Neuronal stem cell (in vitro differentiated cells): ENCODE measurements around the gene OSBPL9. TPM values are rescaled to one million over a fixed set of nuclear protein-coding genes. Genes with fewer than 3 reads are reported as not detected.
A peak's percentile ranks its signal among the peaks of the same experiment; 100 is the strongest.

Experiments
- DNase-seq: peaks from one replicate; pipeline ENCODE4 v3.0.0-alpha.2; 2013; ENCODE audit warnings: low spot score
- H2AFZ ChIP-seq: one replicate; pipeline ENCODE4 v1.6.1; 2013; ENCODE audit warnings: mild to moderate bottlenecking, low read length, inconsistent platforms
- H2AK5ac ChIP-seq: 2 replicates; pipeline ENCODE4 v1.6.1; 2013; ENCODE audit warnings: low read depth, mild to moderate bottlenecking, inconsistent platforms, low read length, moderate library complexity, mixed read lengths
- H2BK120ac ChIP-seq: 2 replicates; pipeline ENCODE4 v1.6.1; 2013; ENCODE audit warnings: low read depth, mild to moderate bottlenecking, inconsistent platforms, low read length, moderate library complexity, mixed read lengths
- H2BK12ac ChIP-seq: one replicate; pipeline ENCODE4 v1.6.1; 2013; ENCODE audit warnings: low read length, inconsistent platforms
- H2BK15ac ChIP-seq: 2 replicates; pipeline ENCODE4 v1.6.1; 2013; ENCODE audit warnings: mild to moderate bottlenecking, low read length, inconsistent platforms, mixed read lengths
- H2BK5ac ChIP-seq: one replicate; pipeline ENCODE4 v1.6.1; 2013; ENCODE audit warnings: inconsistent platforms, mild to moderate bottlenecking, low read length, moderate library complexity
- H3K14ac ChIP-seq: one replicate; pipeline ENCODE4 v1.6.1; 2013; ENCODE audit warnings: low read length, inconsistent platforms
- H3K18ac ChIP-seq: 2 replicates; pipeline ENCODE4 v1.6.1; 2013; ENCODE audit warnings: low read length, inconsistent platforms
- H3K23ac ChIP-seq: 2 replicates; pipeline ENCODE4 v1.6.1; 2013; ENCODE audit warnings: low read depth, mild to moderate bottlenecking, mixed read lengths, low read length, inconsistent platforms; ENCODE audit not compliant: poor library complexity
- H3K27ac ChIP-seq: replicated peaks from 3 replicates; pipeline ENCODE4 v1.5.1; 2013; ENCODE audit warnings: low read length, inconsistent platforms
- H3K27me3 ChIP-seq, 3 experiments: 2 replicates each; pipeline ENCODE4 v1.6.1; 2013; ENCODE audit warnings: low read length in 3 of 3, mild to moderate bottlenecking in 2 of 3, inconsistent platforms in 1 of 3, low read depth in 1 of 3, mixed read lengths in 1 of 3, moderate library complexity in 1 of 3; ENCODE audit not compliant: control insufficient read depth in 3 of 3, insufficient read depth in 3 of 3
- H3K36me3 ChIP-seq, 2 donors: replicated peaks in 1 of 2; 2 replicates each; pipeline ENCODE4 v1.6.1; 2013; ENCODE audit warnings: low read length in 2 of 2; ENCODE audit not compliant: control insufficient read depth in 2 of 2, insufficient read depth in 2 of 2
- H3K4ac ChIP-seq: 2 replicates; pipeline ENCODE4 v1.6.1; 2013; ENCODE audit warnings: inconsistent platforms, mild to moderate bottlenecking, low read length, moderate library complexity
- H3K4me1 ChIP-seq, 2 donors: 1 replicate in 1 of 2; 2 replicates in 1 of 2; pipeline ENCODE4 v1.6.1; 2013; ENCODE audit warnings: low read length in 2 of 2, low read depth in 1 of 2; ENCODE audit not compliant: control insufficient read depth in 2 of 2, insufficient read depth in 1 of 2
- H3K4me2 ChIP-seq: one replicate; pipeline ENCODE4 v1.6.1; 2013; ENCODE audit warnings: mild to moderate bottlenecking, low read length, inconsistent platforms; ENCODE audit not compliant: insufficient read depth, poor library complexity, severe bottlenecking
- H3K4me3 ChIP-seq, 2 donors: 2 replicates each; pipeline ENCODE4 v1.5.1; 2013; ENCODE audit warnings: low read length in 2 of 2, mild to moderate bottlenecking in 2 of 2, inconsistent platforms in 1 of 2, moderate library complexity in 1 of 2
- H3K79me1 ChIP-seq: one replicate; pipeline ENCODE4 v1.6.1; 2013; ENCODE audit warnings: low read depth, mild to moderate bottlenecking, inconsistent platforms, low read length, moderate library complexity
- H3K9ac ChIP-seq: one replicate; pipeline ENCODE4 v1.6.1; 2013; ENCODE audit warnings: mild to moderate bottlenecking, low read depth, low read length, inconsistent platforms; ENCODE audit not compliant: poor library complexity
- H3K9me3 ChIP-seq, 2 donors: replicated peaks in 1 of 2; 2 replicates each; pipeline versions ENCODE3 to v1.6.1; 2013; ENCODE audit warnings: low read length in 2 of 2, mild to moderate bottlenecking in 2 of 2, inconsistent platforms in 1 of 2, low read depth in 1 of 2, mixed read lengths in 1 of 2, moderate library complexity in 1 of 2; ENCODE audit not compliant: control insufficient read depth in 2 of 2, insufficient read depth in 1 of 2
- H4K8ac ChIP-seq: one replicate; pipeline ENCODE4 v1.6.1; 2013; ENCODE audit warnings: low read depth, mild to moderate bottlenecking, inconsistent platforms, low read length, moderate library complexity
- H4K91ac ChIP-seq: one replicate; pipeline ENCODE4 v1.6.1; 2013; ENCODE audit warnings: low read length, low read depth, mild to moderate bottlenecking, inconsistent platforms; ENCODE audit not compliant: poor library complexity
- WGBS, 2 donors: extraction: QIAGEN DNeasy Blood & Tissue Kit; methylation state at CpG; one replicate each; pipeline ENCODE4 v1.1.7; 2013; ENCODE audit warnings: missing lambda C conversion rate in 2 of 2, mixed read lengths in 1 of 2; ENCODE audit not compliant: insufficient read length in 2 of 2, insufficient replicate concordance in 1 of 2; ENCODE audit errors: extremely low coverage in 2 of 2; 5-methylcytosine and 5-hydroxymethylcytosine counted together
- polyA plus RNA-seq, 2 experiments: library from polyadenylated mRNA; stranded (reverse); fragments of 200-250 nt; gene quantifications; one replicate each; pipeline ENCODE4 v1.2.3, GENCODE V29; 2013

The OSBPL9 gene, protein sequence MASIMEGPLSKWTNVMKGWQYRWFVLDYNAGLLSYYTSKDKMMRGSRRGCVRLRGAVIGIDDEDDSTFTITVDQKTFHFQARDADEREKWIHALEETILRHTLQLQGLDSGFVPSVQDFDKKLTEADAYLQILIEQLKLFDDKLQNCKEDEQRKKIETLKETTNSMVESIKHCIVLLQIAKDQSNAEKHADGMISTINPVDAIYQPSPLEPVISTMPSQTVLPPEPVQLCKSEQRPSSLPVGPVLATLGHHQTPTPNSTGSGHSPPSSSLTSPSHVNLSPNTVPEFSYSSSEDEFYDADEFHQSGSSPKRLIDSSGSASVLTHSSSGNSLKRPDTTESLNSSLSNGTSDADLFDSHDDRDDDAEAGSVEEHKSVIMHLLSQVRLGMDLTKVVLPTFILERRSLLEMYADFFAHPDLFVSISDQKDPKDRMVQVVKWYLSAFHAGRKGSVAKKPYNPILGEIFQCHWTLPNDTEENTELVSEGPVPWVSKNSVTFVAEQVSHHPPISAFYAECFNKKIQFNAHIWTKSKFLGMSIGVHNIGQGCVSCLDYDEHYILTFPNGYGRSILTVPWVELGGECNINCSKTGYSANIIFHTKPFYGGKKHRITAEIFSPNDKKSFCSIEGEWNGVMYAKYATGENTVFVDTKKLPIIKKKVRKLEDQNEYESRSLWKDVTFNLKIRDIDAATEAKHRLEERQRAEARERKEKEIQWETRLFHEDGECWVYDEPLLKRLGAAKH
- polyA plus RNA-seq (2013, experiment 1 of 2): 81.0 TPM
- 81.7 TPM for polyA plus RNA-seq (2013, experiment 2 of 2)

DNA sequence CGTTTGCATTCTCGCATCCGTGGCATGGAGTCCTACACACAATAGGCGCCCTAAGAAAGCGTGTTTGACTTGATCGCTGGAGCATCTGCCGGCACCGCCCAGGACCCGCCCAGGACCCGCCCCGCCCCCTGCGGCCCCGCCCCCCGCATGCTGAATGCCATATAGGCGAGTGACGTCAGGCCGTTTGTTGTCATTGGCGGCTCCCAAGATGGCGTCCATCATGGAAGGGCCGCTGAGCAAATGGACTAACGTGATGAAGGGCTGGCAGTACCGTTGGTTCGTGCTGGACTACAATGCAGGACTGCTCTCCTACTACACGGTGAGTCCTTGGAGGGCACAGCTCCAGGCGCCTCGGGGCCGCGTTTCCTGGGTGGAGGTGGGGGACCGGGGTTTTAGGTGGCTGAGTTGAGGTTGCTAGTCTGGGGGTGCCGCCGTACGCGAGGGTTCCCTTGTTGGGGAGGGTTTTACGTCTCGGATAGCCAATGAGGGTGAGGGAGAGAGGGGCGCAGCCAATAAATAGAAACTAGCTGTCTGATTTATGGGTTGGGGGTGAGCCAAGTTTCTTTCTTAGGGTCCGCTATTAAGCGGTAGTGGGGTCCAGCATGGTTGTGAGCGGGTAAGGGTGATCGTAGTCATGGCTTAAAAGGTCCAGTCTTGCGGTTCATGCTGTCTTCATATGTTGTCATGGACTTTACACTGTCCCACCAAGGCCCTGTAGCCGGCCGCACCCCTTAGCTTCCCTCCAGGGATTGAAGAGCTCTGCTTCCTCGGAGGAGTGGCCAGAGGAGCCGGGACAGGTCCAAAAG is at the start of gene OSBPL9:
OSBPL9 (plus strand) TSS at position 190 of the 806 bp plus-strand sequence; CDS start at position 209, 19 bp downstream.
- Histone ChIP-seq H3K4me3 (peak within 1 kb of the TSS; percentile 67 to 93), H3K27ac (peak within 1 kb of the TSS; percentile 46), H2BK120ac (no peak within 1 kb of the TSS), H4K8ac (no peak within 1 kb of the TSS), H3K4me1 (peaks cover 0 to 3% of the 10 kb centered on the region in 2 donors), H3K36me3 (no peaks in the 10 kb centered on the region), H2BK12ac (no peak within 1 kb of the TSS), H2BK15ac (no peak within 1 kb of the TSS), H3K79me1 (no peaks in the 10 kb centered on the region), H2AK5ac (no peak within 1 kb of the TSS), H3K9ac (peak within 1 kb of the TSS; percentile 86), H3K18ac (peak within 1 kb of the TSS; percentile 97), H3K9me3 (no peaks in the 10 kb centered on the region), H2BK5ac (peak within 1 kb of the TSS; percentile 61), H2AFZ (peak within 1 kb of the TSS; percentile 96), H3K4ac (no peak within 1 kb of the TSS), H3K4me2 (peak within 1 kb of the TSS; percentile 83), H3K27me3 (peaks cover 0 to 15% (median 0%) of the 10 kb centered on the region in 3 experiments), H4K91ac (no peak within 1 kb of the TSS), H3K23ac (peak within 1 kb of the TSS; percentile 68), H3K14ac (peak within 1 kb of the TSS; percentile 98)
- peak; percentile 90 for DNase-seq
- no CpG with 5 or more reads among the region's 45 CpGs for WGBS, 2 donors

DNA sequence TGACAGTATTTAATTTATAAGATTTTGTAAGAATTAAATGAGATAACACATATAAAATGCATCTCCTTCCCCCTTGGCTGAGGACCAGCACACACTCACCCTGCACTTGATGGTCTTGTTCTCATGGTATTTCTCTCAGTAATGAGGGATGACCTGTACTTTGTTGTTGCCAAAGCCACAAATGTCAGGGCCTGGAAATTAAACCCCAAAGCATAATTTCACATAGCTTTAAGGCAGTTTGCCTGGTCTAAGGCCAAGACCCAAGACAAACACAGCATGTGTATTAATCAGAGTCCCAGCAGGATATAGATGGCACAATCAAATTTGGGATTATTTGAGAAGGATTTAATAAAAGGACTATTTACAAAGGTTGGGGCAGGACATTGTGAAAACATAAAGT is 49.2 kb upstream of the OSBPL9 start:
- no peaks in the 10 kb centered on the region for H3K9me3 ChIP-seq
- no peak overlapping the region for H2BK120ac ChIP-seq
- H3K4me3 ChIP-seq: no peak overlapping the region
- H3K27me3 ChIP-seq: peaks cover 0 to 24% (median 0%) of the 10 kb centered on the region in 3 experiments
- H3K4ac ChIP-seq: no peak overlapping the region
- H2AK5ac ChIP-seq: no peak overlapping the region
- no peaks in the 10 kb centered on the region for H3K79me1 ChIP-seq
- no peaks in the 10 kb centered on the region for H3K36me3 ChIP-seq
- H2AFZ ChIP-seq: no peak overlapping the region
- H4K8ac ChIP-seq: no peak overlapping the region
- H3K23ac ChIP-seq: no peak overlapping the region
- no peak overlapping the region for H4K91ac ChIP-seq
- peaks cover 2 to 6% of the 10 kb centered on the region in 2 donors for H3K4me1 ChIP-seq
- DNase-seq: no peak
- no peak overlapping the region for H3K4me2 ChIP-seq
- no peak overlapping the region for H3K18ac ChIP-seq
- H3K14ac ChIP-seq: no peak overlapping the region
- H2BK5ac ChIP-seq: no peak overlapping the region
- no peak overlapping the region for H3K9ac ChIP-seq
- H3K27ac ChIP-seq: no peak overlapping the region
- no peak overlapping the region for H2BK12ac ChIP-seq
- H2BK15ac ChIP-seq: no peak overlapping the region

DNA sequence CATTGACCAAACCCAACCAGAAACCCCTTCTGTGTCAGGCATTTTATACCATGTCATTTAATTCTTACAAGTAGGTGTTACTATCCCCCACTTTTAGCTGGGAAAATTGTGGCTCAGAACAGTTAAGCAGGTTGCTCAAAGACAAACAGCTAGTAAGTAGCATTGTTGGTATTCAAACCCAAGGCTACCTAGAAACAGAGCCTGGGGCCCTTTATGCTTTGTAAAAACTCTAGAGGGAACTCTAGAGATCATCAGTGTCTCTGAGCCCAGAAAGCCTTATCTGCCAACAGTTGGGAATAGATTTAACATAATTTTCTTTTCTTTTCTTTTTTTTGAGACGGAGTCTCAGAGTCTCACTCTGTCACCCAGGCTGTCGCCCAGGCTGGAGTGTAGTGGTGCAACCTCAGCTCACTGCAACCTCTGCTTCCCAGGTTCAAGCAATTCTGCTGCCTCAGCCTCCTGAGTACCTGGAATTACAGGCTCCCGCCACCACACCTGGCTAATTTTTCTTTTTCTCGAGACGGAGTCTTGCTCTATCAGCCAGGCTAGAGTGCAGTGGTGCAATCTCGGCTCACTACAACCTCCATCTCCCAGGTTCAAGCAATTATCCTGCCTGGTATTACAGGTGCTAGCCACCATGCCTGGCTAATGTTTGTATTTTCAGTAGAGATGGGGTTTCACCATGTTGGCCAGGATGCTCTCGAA is 48.5 kb upstream of the OSBPL9 start:
- peaks cover 0 to 24% (median 0%) of the 10 kb centered on the region in 3 experiments for H3K27me3 ChIP-seq
- no peaks in the 10 kb centered on the region for H3K79me1 ChIP-seq
- WGBS, 2 donors: no CpG with 5 or more reads among the region's 7 CpGs
- H3K36me3 ChIP-seq: no peaks in the 10 kb centered on the region
- H3K9me3 ChIP-seq: no peaks in the 10 kb centered on the region
- H3K4me1 ChIP-seq: peaks cover 2 to 6% of the 10 kb centered on the region in 2 donors
- no peak overlapping the region for H3K23ac ChIP-seq
- no peak overlapping the region for H2AFZ ChIP-seq
- no peak overlapping the region for H2BK15ac ChIP-seq
- no peak overlapping the region for H4K8ac ChIP-seq
- no peak overlapping the region for H3K4me3 ChIP-seq
- H3K4ac ChIP-seq: no peak overlapping the region
- no peak overlapping the region for H2BK120ac ChIP-seq
- DNase-seq: no peak
- no peak overlapping the region for H3K27ac ChIP-seq
- H3K4me2 ChIP-seq: no peak overlapping the region
- no peak overlapping the region for H3K18ac ChIP-seq
- H3K9ac ChIP-seq: no peak overlapping the region
- H2BK12ac ChIP-seq: no peak overlapping the region
- H3K14ac ChIP-seq: no peak overlapping the region
- H2BK5ac ChIP-seq: no peak overlapping the region
- no peak overlapping the region for H2AK5ac ChIP-seq
- no peak overlapping the region for H4K91ac ChIP-seq
